ENCODE measurements around the gene ULK3.

Gene ULK3

GRCh38 chr15:74801311-74801997 lies 41.5 kb downstream of the ULK3 start:
- no peak for DNase-seq
- H3K27ac ChIP-seq, result no peak overlapping the region
- peaks cover 50% of the 10 kb centered on the region for H3K36me3 ChIP-seq (replicated peaks)

GRCh38 chr15:74800559-74801094 lies 42.3 kb downstream of the ULK3 start:
- DNase-seq, result no peak
- Histone ChIP-seq H3K36me3 (replicated peaks) (peaks cover 50% of the 10 kb centered on the region), H3K27ac (no peak overlapping the region)

More at GRCh38 chr15:74801311-74801997, 41.5 kb downstream of the ULK3 start:
- no peaks in the 10 kb centered on the region for H3K27me3 ChIP-seq (replicated peaks)
- TF ChIP-seq, protein P1, sequence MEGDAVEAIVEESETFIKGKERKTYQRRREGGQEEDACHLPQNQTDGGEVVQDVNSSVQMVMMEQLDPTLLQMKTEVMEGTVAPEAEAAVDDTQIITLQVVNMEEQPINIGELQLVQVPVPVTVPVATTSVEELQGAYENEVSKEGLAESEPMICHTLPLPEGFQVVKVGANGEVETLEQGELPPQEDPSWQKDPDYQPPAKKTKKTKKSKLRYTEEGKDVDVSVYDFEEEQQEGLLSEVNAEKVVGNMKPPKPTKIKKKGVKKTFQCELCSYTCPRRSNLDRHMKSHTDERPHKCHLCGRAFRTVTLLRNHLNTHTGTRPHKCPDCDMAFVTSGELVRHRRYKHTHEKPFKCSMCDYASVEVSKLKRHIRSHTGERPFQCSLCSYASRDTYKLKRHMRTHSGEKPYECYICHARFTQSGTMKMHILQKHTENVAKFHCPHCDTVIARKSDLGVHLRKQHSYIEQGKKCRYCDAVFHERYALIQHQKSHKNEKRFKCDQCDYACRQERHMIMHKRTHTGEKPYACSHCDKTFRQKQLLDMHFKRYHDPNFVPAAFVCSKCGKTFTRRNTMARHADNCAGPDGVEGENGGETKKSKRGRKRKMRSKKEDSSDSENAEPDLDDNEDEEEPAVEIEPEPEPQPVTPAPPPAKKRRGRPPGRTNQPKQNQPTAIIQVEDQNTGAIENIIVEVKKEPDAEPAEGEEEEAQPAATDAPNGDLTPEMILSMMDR (IDR thresholded peaks at IDR 0.05; ENCODE audit: low read depth, low read length, missing control alignments), result no peak
- no peak overlapping the region for H3K4me3 ChIP-seq (ENCODE audit: low read depth, low read length)
- in situ Hi-C loops (cut with HindIII; ENCODE audit: low pct_ligation_motif_present, low sequenced_read_pairs), result no loop called here

DNA sequence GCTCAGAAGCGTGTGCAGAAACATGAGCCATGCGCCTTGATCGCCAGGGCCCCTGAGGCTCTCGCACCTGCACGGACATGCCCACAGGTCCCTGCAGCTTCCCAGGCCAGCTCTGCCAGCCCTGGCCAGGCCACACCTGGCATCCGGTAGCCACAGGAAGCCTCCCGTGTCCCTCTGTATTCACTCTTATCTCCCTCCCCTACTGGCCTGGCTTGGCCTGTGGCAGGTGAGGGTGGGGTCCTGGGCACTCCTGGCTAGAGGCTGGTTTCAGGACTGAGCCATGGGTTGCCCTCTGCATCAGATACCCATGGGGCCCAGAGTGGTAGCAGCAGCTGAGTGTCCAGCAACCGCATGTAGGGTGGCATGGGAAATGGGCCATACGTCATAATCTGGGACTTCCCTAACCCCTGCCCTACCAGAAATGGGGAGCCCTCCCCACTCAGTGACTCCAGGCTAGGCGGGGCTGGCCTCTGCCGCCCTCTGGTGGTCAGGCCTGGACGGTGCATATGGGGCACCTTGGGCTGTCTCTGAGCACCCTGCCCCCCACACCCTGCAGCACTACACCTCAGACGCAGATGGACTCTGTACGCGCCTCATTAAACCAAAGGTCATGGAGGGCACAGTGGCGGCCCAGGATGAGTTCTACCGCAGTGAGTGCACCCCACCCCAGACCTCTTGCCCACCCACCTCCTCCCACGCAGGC lies 42.9 kb downstream of the ULK3 start:
- Histone ChIP-seq H3K4me3 (ENCODE audit: low read depth, low read length) (no peak overlapping the region), H3K36me3 (replicated peaks) (peaks cover 50% of the 10 kb centered on the region), H3K27ac (no peak overlapping the region), H3K27me3 (replicated peaks) (no peaks in the 10 kb centered on the region)
- peak; percentile 46 for DNase-seq
- TF ChIP-seq, protein P1 (IDR thresholded peaks at IDR 0.05; ENCODE audit: low read depth, low read length, missing control alignments), result peak; percentile 99
- in situ Hi-C loops (cut with HindIII; ENCODE audit: low pct_ligation_motif_present, low sequenced_read_pairs), result no loop called here

More at GRCh38 chr15:74800559-74801094, 42.3 kb downstream of the ULK3 start:
- TF ChIP-seq, protein P1 (IDR thresholded peaks at IDR 0.05; ENCODE audit: low read depth, low read length, missing control alignments), result no peak
- in situ Hi-C loops (cut with HindIII; ENCODE audit: low pct_ligation_motif_present, low sequenced_read_pairs), result no loop called here
- Histone ChIP-seq H3K4me3 (ENCODE audit: low read depth, low read length) (no peak overlapping the region), H3K27me3 (replicated peaks) (no peaks in the 10 kb centered on the region)

- in situ Hi-C loops (cut with HindIII; ENCODE audit: low pct_ligation_motif_present, low sequenced_read_pairs), result no loop called here
- Histone ChIP-seq H3K36me3 (replicated peaks) (peaks cover 49% of the 10 kb centered on the region), H3K27me3 (replicated peaks) (no peaks in the 10 kb centered on the region), H3K27ac (no peak overlapping the region), H3K4me3 (ENCODE audit: low read depth, low read length) (no peak overlapping the region)
- TF ChIP-seq, protein P1 (IDR thresholded peaks at IDR 0.05; ENCODE audit: low read depth, low read length, missing control alignments), result no peak
- DNase-seq, result no peak
Observed at GRCh38 chr15:74799255-74799855, 43.6 kb downstream of the ULK3 start.

DNA sequence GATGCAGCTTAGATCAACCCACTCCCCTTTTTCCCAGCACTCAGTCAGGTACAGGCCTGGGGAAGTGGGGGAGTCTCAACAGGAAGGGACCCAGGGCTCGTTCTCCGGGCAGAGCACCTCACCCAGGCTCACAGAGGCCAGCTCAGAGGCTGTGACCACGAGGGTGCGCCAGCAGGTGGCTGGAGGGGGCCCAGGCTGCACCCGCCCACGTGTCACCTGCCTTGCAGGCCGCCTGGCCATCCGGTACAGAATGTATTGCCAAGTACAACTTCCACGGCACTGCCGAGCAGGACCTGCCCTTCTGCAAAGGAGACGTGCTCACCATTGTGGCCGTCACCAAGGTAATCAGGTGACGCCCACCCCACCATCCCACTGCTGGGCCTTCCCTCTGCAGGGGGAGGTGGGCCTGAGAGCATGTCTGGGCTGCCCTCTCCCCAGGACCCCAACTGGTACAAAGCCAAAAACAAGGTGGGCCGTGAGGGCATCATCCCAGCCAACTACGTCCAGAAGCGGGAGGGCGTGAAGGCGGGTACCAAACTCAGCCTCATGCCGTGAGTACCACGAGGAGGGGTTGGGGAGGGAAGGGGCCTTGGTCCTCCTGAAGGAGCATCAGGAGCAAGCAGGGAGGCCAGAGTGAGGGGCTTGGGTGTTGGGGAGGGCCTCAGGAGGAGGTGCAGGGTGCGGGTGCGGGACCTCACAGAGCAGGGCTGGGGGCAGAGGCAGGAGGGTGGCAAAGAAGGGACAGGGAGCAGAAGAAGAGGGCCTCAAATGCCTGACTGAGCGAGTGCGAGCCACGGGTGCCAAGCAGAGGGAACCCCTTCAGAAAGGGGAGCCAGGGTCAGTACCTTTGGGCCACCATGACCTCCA lies 44.3 kb downstream of the ULK3 start:
- no peak overlapping the region for H3K27ac ChIP-seq
- H3K27me3 ChIP-seq (replicated peaks), result no peaks in the 10 kb centered on the region
- DNase-seq, result no peak
- H3K4me3 ChIP-seq (ENCODE audit: low read depth, low read length), result no peak overlapping the region
- TF ChIP-seq, protein P1 (IDR thresholded peaks at IDR 0.05; ENCODE audit: low read depth, low read length, missing control alignments), result no peak
- in situ Hi-C loops (cut with HindIII; ENCODE audit: low pct_ligation_motif_present, low sequenced_read_pairs), result no loop called here
- H3K36me3 ChIP-seq (replicated peaks), result peaks cover 44% of the 10 kb centered on the region

All from brain microvascular endothelial cell (primary cell).